ENCODE results near the gene MYLK. TPM values are rescaled to one million over a fixed set of nuclear protein-coding genes. Genes with fewer than 3 reads are reported as not detected.

Gene MYLK
- total RNA-seq, 4 donors from 2014 or later: 420 to 1,252 (median 768) TPM

GRCh38 chr3:123700791-123701722, 183.1 kb downstream of the MYLK start:
- TF ChIP-seq, protein P1, sequence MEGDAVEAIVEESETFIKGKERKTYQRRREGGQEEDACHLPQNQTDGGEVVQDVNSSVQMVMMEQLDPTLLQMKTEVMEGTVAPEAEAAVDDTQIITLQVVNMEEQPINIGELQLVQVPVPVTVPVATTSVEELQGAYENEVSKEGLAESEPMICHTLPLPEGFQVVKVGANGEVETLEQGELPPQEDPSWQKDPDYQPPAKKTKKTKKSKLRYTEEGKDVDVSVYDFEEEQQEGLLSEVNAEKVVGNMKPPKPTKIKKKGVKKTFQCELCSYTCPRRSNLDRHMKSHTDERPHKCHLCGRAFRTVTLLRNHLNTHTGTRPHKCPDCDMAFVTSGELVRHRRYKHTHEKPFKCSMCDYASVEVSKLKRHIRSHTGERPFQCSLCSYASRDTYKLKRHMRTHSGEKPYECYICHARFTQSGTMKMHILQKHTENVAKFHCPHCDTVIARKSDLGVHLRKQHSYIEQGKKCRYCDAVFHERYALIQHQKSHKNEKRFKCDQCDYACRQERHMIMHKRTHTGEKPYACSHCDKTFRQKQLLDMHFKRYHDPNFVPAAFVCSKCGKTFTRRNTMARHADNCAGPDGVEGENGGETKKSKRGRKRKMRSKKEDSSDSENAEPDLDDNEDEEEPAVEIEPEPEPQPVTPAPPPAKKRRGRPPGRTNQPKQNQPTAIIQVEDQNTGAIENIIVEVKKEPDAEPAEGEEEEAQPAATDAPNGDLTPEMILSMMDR (IDR thresholded peaks at IDR 0.05): peak in 1 of 4 experiments; percentile 26
- peak; percentile 52 to 70 for TF ChIP-seq POLR2A (IDR thresholded peaks at IDR 0.05)
- intact Hi-C loops (cut with DNase I; ENCODE audit: low total_unique reads): loop anchor here (5.0 kb wide), 1 partner anchor 49 kb away; no protein-coding TSS in a partner anchor
- peaks cover 0 to 3% of the 10 kb centered on the region in 2 donors for H3K4me1 ChIP-seq
- no peaks in the 10 kb centered on the region for H3K36me3 ChIP-seq
- no peaks in the 10 kb centered on the region for H3K27me3 ChIP-seq
- peak; percentile 81 to 93 for DNase-seq
- peak overlapping the region; percentile 90 to 96 for H3K27ac ChIP-seq
- H3K9me3 ChIP-seq: no peaks in the 10 kb centered on the region
- H3K4me3 ChIP-seq: peak overlapping the region; percentile 58 to 78

- TF ChIP-seq POLR2A (IDR thresholded peaks at IDR 0.05): no peak
- no peaks in the 10 kb centered on the region for H3K36me3 ChIP-seq
- peaks cover 4 to 14% of the 10 kb centered on the region in 2 donors for H3K4me1 ChIP-seq
- DNase-seq: no peak
- peak overlapping the region; percentile 58 to 78 for H3K4me3 ChIP-seq
- intact Hi-C loops (cut with DNase I; ENCODE audit: low total_unique reads): loop anchor here (5.0 kb wide), 1 partner anchor 37 kb away; no protein-coding TSS in a partner anchor
- peak overlapping the region; percentile 90 to 96 for H3K27ac ChIP-seq
- no peaks in the 10 kb centered on the region for H3K9me3 ChIP-seq
- H3K27me3 ChIP-seq: no peaks in the 10 kb centered on the region
These were observed 185.3 kb downstream of the MYLK start for GRCh38 chr3:123698813-123699212.

- Histone ChIP-seq H3K27me3 (no peaks in the 10 kb centered on the region), H3K4me3 (peak overlapping the region; percentile 58 to 78), H3K36me3 (no peaks in the 10 kb centered on the region), H3K9me3 (no peaks in the 10 kb centered on the region), H3K27ac (peak overlapping the region; percentile 90 to 96), H3K4me1 (peaks cover 18 to 34% of the 10 kb centered on the region in 2 donors)
- intact Hi-C loops (cut with DNase I; ENCODE audit: low total_unique reads): loop anchor here (5.0 kb wide), 1 partner anchor 35 kb away; no protein-coding TSS in a partner anchor
- TF ChIP-seq, protein P1 (IDR thresholded peaks at IDR 0.05): no peak
- TF ChIP-seq POLR2A (IDR thresholded peaks at IDR 0.05): no peak
- no peak for DNase-seq
These were observed 187.3 kb downstream of the MYLK start for GRCh38 chr3:123696808-123697207.

GRCh38 chr3:123695731-123696640, 188.1 kb downstream of the MYLK start:
- no peaks in the 10 kb centered on the region for H3K27me3 ChIP-seq
- peak overlapping the region; percentile 58 to 78 for H3K4me3 ChIP-seq
- H3K36me3 ChIP-seq: no peaks in the 10 kb centered on the region
- peak overlapping the region; percentile 90 to 96 for H3K27ac ChIP-seq
- DNase-seq: no peak
- H3K4me1 ChIP-seq: peaks cover 24 to 42% of the 10 kb centered on the region in 2 donors
- no peak for TF ChIP-seq POLR2A (IDR thresholded peaks at IDR 0.05)
- TF ChIP-seq, protein P1 (IDR thresholded peaks at IDR 0.05): no peak
- intact Hi-C loops (cut with DNase I; ENCODE audit: low total_unique reads): loop anchor here (5.0 kb wide), 1 partner anchor 34 kb away; no protein-coding TSS in a partner anchor
- H3K9me3 ChIP-seq: no peaks in the 10 kb centered on the region

GRCh38 chr3:123695152-123695551, 189.0 kb downstream of the MYLK start:
- peak overlapping the region; percentile 58 to 78 for H3K4me3 ChIP-seq
- no peaks in the 10 kb centered on the region for H3K9me3 ChIP-seq
- DNase-seq: no peak
- intact Hi-C loops (cut with DNase I; ENCODE audit: low total_unique reads): loop anchor here (5.0 kb wide), 1 partner anchor 33 kb away; no protein-coding TSS in a partner anchor
- no peaks in the 10 kb centered on the region for H3K27me3 ChIP-seq
- no peak for TF ChIP-seq POLR2A (IDR thresholded peaks at IDR 0.05)
- TF ChIP-seq, protein P1 (IDR thresholded peaks at IDR 0.05): no peak
- H3K27ac ChIP-seq: peak overlapping the region; percentile 90 to 96
- H3K4me1 ChIP-seq: peaks cover 24 to 50% of the 10 kb centered on the region in 2 donors
- H3K36me3 ChIP-seq: no peaks in the 10 kb centered on the region
